CD4-positive, CD25-positive, alpha-beta regulatory T cell (primary cell): ENCODE data around the gene NF1. TPM values are rescaled to one million over a fixed set of nuclear protein-coding genes. Genes with fewer than 3 reads are reported as not detected.
"Not testable (repeated sequence)": the region's sequence is repeated elsewhere in the genome, so short reads cannot be mapped to it uniquely, and the experiment has no call there.

Experiments
- ATAC-seq, 2 donors: fragments of 150-1000 bp; cut with Tn5 transposase; one replicate each; pipeline ENCODE4 v1.10.0; 2021; ENCODE audit warnings: low read depth in 2 of 2, moderate number of reproducible peaks in 2 of 2, moderate library complexity in 1 of 2
- DNase-seq, 3 donors: peaks; one replicate each; pipeline versions ENCODE4 v3.0.0 to v3.0.0-alpha.2; 2012 to 2022; ENCODE audit warnings: mixed read lengths in 1 of 3
- H3K27ac ChIP-seq: one replicate; pipeline ENCODE4 v1.7.0; 2013; ENCODE audit warnings: mild to moderate bottlenecking, low read length; ENCODE audit not compliant: insufficient read depth, poor library complexity, severe bottlenecking
- H3K27me3 ChIP-seq: one replicate; pipeline ENCODE4 v1.7.0; 2013; ENCODE audit warnings: low read length; ENCODE audit not compliant: control insufficient read depth, insufficient read depth
- H3K36me3 ChIP-seq: one replicate; pipeline ENCODE4 v1.7.0; 2013; ENCODE audit warnings: mild to moderate bottlenecking, low read length, moderate library complexity; ENCODE audit not compliant: control insufficient read depth, insufficient read depth
- H3K4me1 ChIP-seq: 2 replicates; pipeline ENCODE4 v1.7.0; 2013; ENCODE audit warnings: mild to moderate bottlenecking, low read length; ENCODE audit not compliant: insufficient read depth, control insufficient read depth, poor library complexity, severe bottlenecking
- H3K4me3 ChIP-seq: one replicate; pipeline ENCODE4 v1.7.0; 2013; ENCODE audit warnings: low read depth, mild to moderate bottlenecking, low read length, moderate library complexity
- H3K9me3 ChIP-seq, 2 experiments: 1 replicate in 1 of 2; 2 replicates in 1 of 2; pipeline ENCODE4 v1.7.0; 2013; ENCODE audit warnings: low read length in 2 of 2, mild to moderate bottlenecking in 1 of 2, moderate library complexity in 1 of 2; ENCODE audit not compliant: control insufficient read depth in 2 of 2
- H3K27ac Mint-ChIP-seq, 3 donors: one replicate each; pipeline ENCODE4 v1.8.0; 2020 to 2022; ENCODE audit warnings: mild to moderate bottlenecking in 3 of 3, mixed read lengths in 3 of 3, moderate library complexity in 2 of 3
- H3K27me3 Mint-ChIP-seq: one replicate; pipeline ENCODE4 v1.8.0; 2022; ENCODE audit warnings: mild to moderate bottlenecking, mixed read lengths
- H3K36me3 Mint-ChIP-seq: one replicate; pipeline ENCODE4 v1.8.0; 2020; ENCODE audit warnings: mixed read lengths
- H3K4me1 Mint-ChIP-seq, 4 donors: one replicate each; pipeline ENCODE4 v1.8.0; 2020 to 2022; ENCODE audit warnings: mixed read lengths in 4 of 4, mild to moderate bottlenecking in 1 of 4
- H3K4me3 Mint-ChIP-seq, 4 donors: one replicate each; pipeline ENCODE4 v1.8.0; 2020 to 2022; ENCODE audit warnings: mild to moderate bottlenecking in 4 of 4, mixed read lengths in 4 of 4, moderate library complexity in 3 of 4
- H3K9me3 Mint-ChIP-seq, 7 donors: one replicate each; pipeline ENCODE4 v1.8.0; 2020 to 2022; ENCODE audit warnings: mixed read lengths in 7 of 7, mild to moderate bottlenecking in 3 of 7, moderate library complexity in 2 of 7
- polyA plus RNA-seq, 4 donors: library from polyadenylated mRNA; unstranded; fragments of 300-500 nt; fragmentation: Illumina TruSeq; gene quantifications; one replicate each; pipeline ENCODE4 v1.2.3, GENCODE V29; 2021
- total RNA-seq: library from RNA; stranded (reverse); gene quantifications from one replicate; pipeline ENCODE4 v1.2.3, GENCODE V29; 2022

The NF1 gene
- total and polyA plus RNA-seq, 5 donors from 2014 or later = 19.7 to 47.3 (median 40.8) TPM

GRCh38 chr17:31090650-31091049 lies 4.1 kb upstream of the NF1 start:
- not testable (repeated sequence) for H3K36me3 ChIP-seq, H3K27me3 ChIP-seq, H3K36me3 Mint-ChIP-seq, DNase-seq, H3K4me1 ChIP-seq, H3K27ac Mint-ChIP-seq, H3K27ac ChIP-seq, H3K4me1 Mint-ChIP-seq, H3K9me3 ChIP-seq, H3K27me3 Mint-ChIP-seq, H3K4me3 ChIP-seq, ATAC-seq, H3K9me3 Mint-ChIP-seq
- peak overlapping the region in 2 of 4 donors; percentile 32 to 59 for H3K4me3 Mint-ChIP-seq

DNA sequence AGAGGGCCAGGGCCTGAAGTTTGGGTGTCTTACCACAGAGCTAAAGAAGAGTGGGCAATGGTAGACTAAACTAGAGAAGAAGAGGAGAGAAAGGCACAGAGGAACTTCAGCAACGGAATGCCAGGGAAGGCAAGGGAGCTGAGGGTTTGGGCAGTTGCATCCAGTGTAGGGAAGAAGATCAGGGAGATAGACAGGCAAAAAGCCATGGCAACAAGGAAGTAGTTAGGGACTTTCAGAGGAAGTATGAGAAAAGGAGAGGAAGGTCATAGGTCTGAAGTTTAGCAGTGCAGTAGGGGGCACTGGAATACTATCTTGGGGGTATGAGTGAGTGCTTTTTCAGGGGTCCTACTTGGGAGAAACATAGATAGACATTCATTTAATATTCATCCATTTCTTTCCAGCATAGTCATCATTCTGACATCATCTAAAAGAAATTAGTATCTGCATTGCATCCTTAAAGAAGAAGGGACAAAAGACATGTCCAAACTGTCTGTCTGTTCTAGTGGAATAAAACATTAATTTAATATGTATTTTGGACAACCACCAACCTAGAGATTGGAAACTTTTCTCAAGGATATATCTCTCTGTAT lies 2.2 kb upstream of the NF1 start:
- DNase-seq (no peak), ATAC-seq (no peak)
- peak overlapping the region in 3 of 4 donors; percentile 41 to 65 (median 59) for H3K4me3 Mint-ChIP-seq
- no peak overlapping the region for H3K27ac ChIP-seq
- H3K4me1 Mint-ChIP-seq = peaks cover 0 to 17% (median 11%) of the 10 kb centered on the region in 4 donors
- H3K9me3 Mint-ChIP-seq = peaks cover 0 to 1% (median 0%) of the 10 kb centered on the region in 7 donors
- peaks cover 9% of the 10 kb centered on the region for H3K4me1 ChIP-seq
- H3K36me3 Mint-ChIP-seq = no peaks in the 10 kb centered on the region
- H3K9me3 ChIP-seq = no peaks in the 10 kb centered on the region
- H3K27me3 ChIP-seq = no peaks in the 10 kb centered on the region
- H3K4me3 ChIP-seq = no peak overlapping the region
- no peaks in the 10 kb centered on the region for H3K36me3 ChIP-seq
- no peak overlapping the region for H3K27ac Mint-ChIP-seq
- H3K27me3 Mint-ChIP-seq = no peaks in the 10 kb centered on the region

- H3K27ac ChIP-seq = peak overlapping the region; percentile 73
- H3K9me3 Mint-ChIP-seq = peaks cover 0 to 1% (median 0%) of the 10 kb centered on the region in 7 donors
- H3K4me3 ChIP-seq = peak overlapping the region; percentile 69
- no peaks in the 10 kb centered on the region for H3K36me3 ChIP-seq
- H3K9me3 ChIP-seq = no peaks in the 10 kb centered on the region
- no peaks in the 10 kb centered on the region for H3K27me3 Mint-ChIP-seq
- peaks cover 0 to 17% (median 13%) of the 10 kb centered on the region in 4 donors for H3K4me1 Mint-ChIP-seq
- ATAC-seq (no peak), DNase-seq (no peak)
- H3K27me3 ChIP-seq = no peaks in the 10 kb centered on the region
- peak overlapping the region in 2 of 3 donors; percentile 92 to 94 for H3K27ac Mint-ChIP-seq
- peak overlapping the region; percentile 90 to 97 (median 91) for H3K4me3 Mint-ChIP-seq
- no peaks in the 10 kb centered on the region for H3K36me3 Mint-ChIP-seq
- peaks cover 9% of the 10 kb centered on the region for H3K4me1 ChIP-seq
Measured at GRCh38 chr17:31093866-31094599, 744 bp upstream of the NF1 start.

GRCh38 chr17:31095236-31096105 lies 694 bp downstream of the NF1 start:
- Mint-ChIP-seq H3K27me3 (no peaks in the 10 kb centered on the region), H3K4me1 (peaks cover 0 to 19% (median 16%) of the 10 kb centered on the region in 4 donors), H3K27ac (peak overlapping the region; percentile 94 to 98 (median 98)), H3K36me3 (no peaks in the 10 kb centered on the region), H3K9me3 (peaks cover 0 to 1% (median 0%) of the 10 kb centered on the region in 7 donors), H3K4me3 (peak overlapping the region; percentile 85 to 97 (median 90))
- Histone ChIP-seq H3K27ac (peak overlapping the region; percentile 73), H3K27me3 (no peaks in the 10 kb centered on the region), H3K4me1 (peaks cover 9% of the 10 kb centered on the region), H3K36me3 (no peaks in the 10 kb centered on the region), H3K4me3 (peak overlapping the region; percentile 79), H3K9me3 (no peaks in the 10 kb centered on the region)
- ATAC-seq (peak; percentile 35 to 52), DNase-seq (peak; percentile 9 to 48 (median 31))

DNA sequence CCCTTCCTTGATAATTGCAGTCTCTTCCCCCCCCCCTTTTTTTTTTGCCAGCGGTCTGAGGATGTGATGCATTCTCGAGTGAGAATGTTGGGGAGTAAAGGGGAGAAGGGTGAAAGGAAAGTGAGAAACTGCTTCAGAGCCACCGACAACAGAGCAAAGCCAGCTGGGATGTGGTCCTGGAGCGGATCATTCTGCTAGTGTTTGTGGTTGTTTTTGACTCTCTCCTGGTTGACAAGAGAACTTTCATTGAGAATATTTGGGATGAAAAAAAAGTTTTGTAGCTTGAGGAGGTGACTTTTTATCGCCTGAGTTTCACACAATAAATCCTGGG lies 1.3 kb downstream of the NF1 start:
- peak overlapping the region; percentile 73 for H3K27ac ChIP-seq
- H3K4me1 ChIP-seq = peaks cover 9% of the 10 kb centered on the region
- H3K9me3 Mint-ChIP-seq = peaks cover 0 to 1% (median 0%) of the 10 kb centered on the region in 7 donors
- peak overlapping the region; percentile 94 to 98 (median 98) for H3K27ac Mint-ChIP-seq
- peaks cover 0 to 19% (median 16%) of the 10 kb centered on the region in 4 donors for H3K4me1 Mint-ChIP-seq
- ATAC-seq = no peak
- DNase-seq = no peak
- H3K27me3 ChIP-seq = no peaks in the 10 kb centered on the region
- H3K27me3 Mint-ChIP-seq = no peaks in the 10 kb centered on the region
- no peaks in the 10 kb centered on the region for H3K36me3 Mint-ChIP-seq
- peak overlapping the region; percentile 85 to 97 (median 90) for H3K4me3 Mint-ChIP-seq
- H3K9me3 ChIP-seq = no peaks in the 10 kb centered on the region
- H3K4me3 ChIP-seq = peak overlapping the region; percentile 79
- no peaks in the 10 kb centered on the region for H3K36me3 ChIP-seq

DNA sequence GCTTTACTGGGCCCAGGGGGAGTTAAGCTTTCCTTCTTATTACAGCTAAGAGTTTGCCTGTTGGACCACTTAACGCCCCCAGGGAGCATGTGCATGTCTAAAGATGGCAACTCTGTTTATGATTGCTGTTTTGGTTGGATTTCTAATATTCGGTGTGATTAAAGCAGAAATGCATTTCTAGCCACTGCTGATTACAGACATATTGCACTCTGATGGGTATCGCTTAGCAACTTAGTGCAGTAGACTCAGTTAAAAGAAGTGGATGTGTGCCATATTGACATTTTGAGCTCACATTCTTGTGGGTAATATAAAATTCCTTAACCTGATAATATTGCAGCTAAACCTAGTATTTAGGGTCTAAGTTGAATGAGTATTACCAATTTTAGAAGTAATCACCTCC lies 4.2 kb downstream of the NF1 start:
- ATAC-seq = no peak
- H3K9me3 Mint-ChIP-seq = no peaks in the 10 kb centered on the region

DNA sequence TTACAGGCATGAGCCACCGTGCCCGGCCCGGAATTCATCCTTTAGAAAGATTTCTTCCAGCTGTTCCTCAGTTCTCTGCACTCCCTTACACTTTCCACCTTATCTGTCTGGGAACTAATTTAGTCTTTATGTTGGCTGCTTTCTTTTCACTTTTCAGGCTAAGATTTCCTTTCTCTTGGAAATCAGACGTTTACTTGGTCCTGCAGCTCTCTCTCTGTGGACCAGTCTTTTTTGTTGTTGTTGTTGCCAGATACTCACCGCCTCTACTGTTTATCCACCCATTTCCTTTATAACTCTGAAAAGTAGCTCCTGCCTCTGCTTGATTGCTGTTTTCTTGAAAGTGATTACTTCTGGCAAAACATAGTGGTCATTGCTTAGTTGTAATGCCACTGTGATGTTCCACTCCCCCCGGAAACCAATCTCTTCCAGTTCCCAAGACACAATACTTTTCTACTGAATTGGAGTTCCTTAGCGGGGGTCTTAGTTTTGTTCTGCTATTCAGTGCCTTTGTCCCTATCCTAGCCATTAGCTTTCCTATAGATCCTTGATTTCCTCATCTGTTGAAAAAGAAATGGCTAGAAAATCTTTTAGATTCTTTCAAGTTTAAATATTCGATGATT lies 6.2 kb downstream of the NF1 start:
- Histone ChIP-seq H3K27me3 (no peaks in the 10 kb centered on the region), H3K36me3 (no peaks in the 10 kb centered on the region), H3K27ac (no peak overlapping the region), H3K4me1 (peaks cover 3% of the 10 kb centered on the region), H3K4me3 (no peak overlapping the region), H3K9me3 (no peaks in the 10 kb centered on the region)
- Mint-ChIP-seq H3K27me3 (no peaks in the 10 kb centered on the region), H3K36me3 (no peaks in the 10 kb centered on the region), H3K4me1 (peaks cover 0 to 21% (median 9%) of the 10 kb centered on the region in 4 donors), H3K27ac (no peak overlapping the region), H3K9me3 (peaks cover 0 to 1% (median 0%) of the 10 kb centered on the region in 7 donors), H3K4me3 (peak overlapping the region in 1 of 4 donors; percentile 26)
- no peak for ATAC-seq
- no peak for DNase-seq

More for the DNA sequence above, 4.2 kb downstream of the NF1 start:
- DNase-seq = no peak
- H3K9me3 ChIP-seq = no peaks in the 10 kb centered on the region
- H3K4me3 ChIP-seq = no peak overlapping the region
- Mint-ChIP-seq H3K36me3 (no peaks in the 10 kb centered on the region), H3K4me1 (peaks cover 0 to 23% (median 15%) of the 10 kb centered on the region in 4 donors), H3K27me3 (no peaks in the 10 kb centered on the region), H3K27ac (peak overlapping the region in 1 of 3 donors; percentile 30), H3K4me3 (peak overlapping the region in 1 of 4 donors; percentile 68)
- H3K27me3 ChIP-seq = no peaks in the 10 kb centered on the region
- no peak overlapping the region for H3K27ac ChIP-seq
- H3K36me3 ChIP-seq = no peaks in the 10 kb centered on the region
- H3K4me1 ChIP-seq = peaks cover 9% of the 10 kb centered on the region
